H1 (cell line): Measurements from ENCODE around the gene ZNF366. TPM values are rescaled to one million over a fixed set of nuclear protein-coding genes. Genes with fewer than 3 reads are reported as not detected.

ENCODE experiments used
- CTCF ChIA-PET: fragments of 300-600 bp; sonication (Branson Sonifier 250); formaldehyde crosslinking; loops from one replicate; lab custom pipeline; 2021; ENCODE audit not compliant: partially characterized antibody; lab: Charles Lee
- POLR2A ChIA-PET: fragments of 300-600 bp; sonication (Branson Sonifier 250); formaldehyde crosslinking; loops from one replicate; lab custom pipeline; 2021; ENCODE audit warnings: inconsistent platforms; ENCODE audit not compliant: partially characterized antibody; lab: Charles Lee
- DNase-seq, 2 experiments: peaks; one replicate each; pipeline versions ENCODE4 v3.0.0 to v3.0.0-alpha.2; 2010 to 2022; ENCODE audit warnings: low spot score in 2 of 2, low read depth in 1 of 2, mixed read lengths in 1 of 2
- FAIRE-seq: peaks from 2 replicates; lab custom pipeline; 2011; peaks lifted over from hg19 to GRCh38; lab: Jason Lieb, UNC
- H2AFZ ChIP-seq: 2 replicates; pipeline ENCODE4 v1.8.1; 2012; ENCODE audit warnings: low read length, inconsistent platforms
- H2AK5ac ChIP-seq: 2 replicates; pipeline ENCODE4 v1.6.1; 2013; ENCODE audit warnings: low read depth, low read length
- H2BK120ac ChIP-seq: replicated peaks from 2 replicates; pipeline ENCODE3; 2013; ENCODE audit warnings: low read depth, low read length, inconsistent platforms
- H2BK12ac ChIP-seq: 2 replicates; pipeline ENCODE4 v1.6.1; 2013; ENCODE audit warnings: low read depth, low read length
- H2BK15ac ChIP-seq: 2 replicates; pipeline ENCODE4 v1.6.1; 2013; ENCODE audit warnings: low read length
- H2BK20ac ChIP-seq: 2 replicates; pipeline ENCODE4 v1.6.1; 2013; ENCODE audit warnings: low read length
- H2BK5ac ChIP-seq: 2 replicates; pipeline ENCODE4 v1.6.1; 2013; ENCODE audit warnings: low read depth, low read length
- H3K14ac ChIP-seq: 2 replicates; pipeline ENCODE4 v1.6.1; 2013; ENCODE audit warnings: inconsistent platforms; ENCODE audit not compliant: insufficient read length
- H3K18ac ChIP-seq: 2 replicates; pipeline ENCODE4 v1.6.1; 2013; ENCODE audit warnings: low read length; ENCODE audit errors: extremely low read depth
- H3K23ac ChIP-seq: 2 replicates; pipeline ENCODE4 v1.6.1; 2013; ENCODE audit warnings: inconsistent platforms; ENCODE audit not compliant: insufficient read length
- H3K23me2 ChIP-seq: 2 replicates; pipeline ENCODE4 v1.6.1; 2013; ENCODE audit warnings: low read depth, low read length
- H3K27ac ChIP-seq: 2 replicates; pipeline ENCODE4 v1.6.1; 2011; ENCODE audit warnings: low read depth, low read length, inconsistent platforms
- H3K27me3 ChIP-seq, 4 experiments: replicated peaks in 1 of 4; 1 replicate in 1 of 4; 2 replicates in 3 of 4; pipeline versions ENCODE4 v1.6.1 to v1.8.1; 2011 to 2013; ENCODE audit warnings: low read length in 3 of 4, mild to moderate bottlenecking in 3 of 4, inconsistent platforms in 2 of 4, mixed read lengths in 2 of 4, moderate library complexity in 1 of 4; ENCODE audit not compliant: control insufficient read depth in 3 of 4, insufficient read depth in 3 of 4; ENCODE audit errors: extremely low read depth in 1 of 4
- H3K36me3 ChIP-seq, 4 experiments: 2 replicates each; pipeline versions ENCODE4 v1.6.1 to v1.8.1; 2011 to 2013; ENCODE audit warnings: mild to moderate bottlenecking in 4 of 4, low read length in 3 of 4, moderate library complexity in 2 of 4, control low read depth in 1 of 4, inconsistent platforms in 1 of 4; ENCODE audit not compliant: insufficient read depth in 4 of 4, control insufficient read depth in 2 of 4
- H3K4ac ChIP-seq: replicated peaks from 2 replicates; pipeline ENCODE3; 2013; ENCODE audit warnings: low read length, low read depth, mixed read lengths, inconsistent platforms; ENCODE audit not compliant: insufficient read length
- H3K4me1 ChIP-seq, 4 experiments: replicated peaks in 1 of 4; 1 replicate in 1 of 4; 2 replicates in 3 of 4; pipeline versions ENCODE4 v1.6.1 to v1.8.1; 2011 to 2013; ENCODE audit warnings: low read length in 3 of 4, inconsistent platforms in 2 of 4, mixed read lengths in 1 of 4; ENCODE audit not compliant: insufficient read depth in 4 of 4, control insufficient read depth in 3 of 4
- H3K4me2 ChIP-seq, 2 experiments: 2 replicates each; pipeline versions ENCODE4 v1.6.1 to v1.8.1; 2011 to 2013; ENCODE audit warnings: low read depth in 2 of 2, low read length in 2 of 2, control low read depth in 1 of 2, inconsistent platforms in 1 of 2, mild to moderate bottlenecking in 1 of 2; ENCODE audit not compliant: insufficient read depth in 1 of 2
- H3K4me3 ChIP-seq, 4 experiments: fragments of 200-600, 300-600 bp in 1 of 4; sonication (generic), shearing (Covaris generic), sonication (Bioruptor Twin) in 1 of 4; 2 replicates each; pipeline versions ENCODE4 v1.5.1 to v1.8.1; 2011 to 2016; ENCODE audit warnings: low read length in 4 of 4, low read depth in 3 of 4, control low read depth in 2 of 4, inconsistent platforms in 2 of 4, mild to moderate bottlenecking in 2 of 4, mixed read lengths in 1 of 4, moderate library complexity in 1 of 4; ENCODE audit not compliant: insufficient read depth in 2 of 4; ENCODE audit errors: extremely low read depth in 1 of 4
- H3K56ac ChIP-seq: replicated peaks from 2 replicates; pipeline ENCODE3; 2013; ENCODE audit warnings: low read depth, mild to moderate bottlenecking, mixed read lengths, low read length, inconsistent platforms; ENCODE audit not compliant: insufficient read length
- H3K79me1 ChIP-seq: 2 replicates; pipeline ENCODE4 v1.6.1; 2013; ENCODE audit warnings: low read depth, low read length, control low read depth
- H3K79me2 ChIP-seq, 2 experiments: 2 replicates each; pipeline versions ENCODE4 v1.6.1 to v1.8.1; 2012 to 2013; ENCODE audit warnings: low read length in 2 of 2, mild to moderate bottlenecking in 2 of 2, inconsistent platforms in 1 of 2; ENCODE audit not compliant: insufficient read depth in 2 of 2, control insufficient read depth in 1 of 2
- H3K9ac ChIP-seq, 4 experiments: replicated peaks in 1 of 4; 1 replicate in 1 of 4; 2 replicates in 3 of 4; pipeline versions ENCODE4 v1.6.1 to v1.8.1; 2011 to 2013; ENCODE audit warnings: low read depth in 3 of 4, low read length in 3 of 4, control low read depth in 2 of 4, mild to moderate bottlenecking in 2 of 4, moderate library complexity in 2 of 4, inconsistent platforms in 1 of 4; ENCODE audit errors: extremely low read depth in 1 of 4
- H3K9me3 ChIP-seq, 2 experiments: 2 replicates each; pipeline versions ENCODE4 v1.6.1 to v1.8.1; 2012 to 2013; ENCODE audit warnings: mild to moderate bottlenecking in 2 of 2, moderate library complexity in 2 of 2, control low read depth in 1 of 2, inconsistent platforms in 1 of 2, low read depth in 1 of 2, low read length in 1 of 2, mixed read lengths in 1 of 2; ENCODE audit not compliant: insufficient read depth in 2 of 2
- H4K20me1 ChIP-seq, 2 experiments: replicated peaks in 1 of 2; 2 replicates each; pipeline versions ENCODE3 to v1.8.1; 2011 to 2013; ENCODE audit warnings: inconsistent platforms in 2 of 2, low read length in 2 of 2, mild to moderate bottlenecking in 1 of 2; ENCODE audit not compliant: insufficient read depth in 2 of 2, control insufficient read depth in 1 of 2
- H4K5ac ChIP-seq: 2 replicates; pipeline ENCODE4 v1.6.1; 2013; ENCODE audit warnings: low read length, low read depth, mixed read lengths, inconsistent platforms; ENCODE audit not compliant: insufficient read length
- H4K8ac ChIP-seq: 2 replicates; pipeline ENCODE4 v1.8.0; 2013; ENCODE audit warnings: mild to moderate bottlenecking, moderate library complexity, low read length, inconsistent platforms; ENCODE audit not compliant: insufficient read depth; ENCODE audit errors: extremely low read depth
- H4K91ac ChIP-seq: replicated peaks from 2 replicates; pipeline ENCODE3; 2013; ENCODE audit warnings: low read length, mixed read lengths, inconsistent platforms; ENCODE audit not compliant: insufficient read length
- CBX5 ChIP-seq: fragments of 300-800, 300-1000 bp; sonication (generic); IDR thresholded peaks from 2 replicates; pipeline ENCODE4 v1.7.1; 2016; ENCODE audit warnings: antibody characterized with exemption, low read length, low read depth
- RBBP5 ChIP-seq: IDR thresholded peaks from 2 replicates; pipeline ENCODE4 v1.7.1; 2012; ENCODE audit warnings: low read depth, mild to moderate bottlenecking, inconsistent platforms, low read length, moderate library complexity, borderline replicate concordance
- WGBS, 2 experiments: shearing (Covaris generic) in 1 of 2; methylation state at CpG; one replicate each; pipeline versions ENCODE4 v1.1.6 to v1.1.7; 2013 to 2015; ENCODE audit warnings: low lambda C conversion rate in 2 of 2, mixed read lengths in 2 of 2, inconsistent platforms in 1 of 2, low coverage in 1 of 2, missing lambda C conversion rate in 1 of 2; ENCODE audit not compliant: insufficient replicate concordance in 2 of 2, insufficient coverage in 1 of 2, insufficient read length in 1 of 2; ENCODE audit errors: extremely low coverage in 1 of 2, missing lambda C conversion rate in 1 of 2; 5-methylcytosine and 5-hydroxymethylcytosine counted together
- polyA plus RNA-seq, 7 experiments: library from polyadenylated mRNA; depleted of rRNA in 3 of 7; stranded (reverse) in 5 of 7; unstranded in 2 of 7; fragments of >200 nt in 5 of 7; fragments of 200-250 nt in 2 of 7; gene quantifications; 1 replicate in 5 of 7; 2 replicates in 1 of 7; 4 replicates in 1 of 7; pipeline versions ENCODE4 v1.2.1 to v1.2.3, GENCODE V29; 2011 to 2013; ENCODE audit warnings: missing spikeins in 2 of 7, mixed read lengths in 2 of 7
- total RNA-seq: library from RNA; stranded (reverse); fragmentation: NEBNext Ultra II Directional; extraction: Animal tissue kit (Norgen Biotek cat#: 25700); gene quantifications from 2 replicates; pipeline ENCODE4 v1.2.1, GENCODE V29; 2021

The ZNF366 gene
- total and polyA plus RNA-seq, 2 of the 8 experiments (the other 6 are each of a cell fraction or from before 2014, with no cell fraction given), result not detected

GRCh38 chr5:72478684-72479083, 28.5 kb downstream of the ZNF366 start:
- Histone ChIP-seq H4K5ac (no peak overlapping the region), H3K23ac (no peak overlapping the region), H3K79me2 (no peaks in the 10 kb centered on the region), H2AFZ (no peak overlapping the region), H3K4ac (no peak overlapping the region), H3K79me1 (no peaks in the 10 kb centered on the region), H2BK5ac (no peak overlapping the region), H2AK5ac (no peak overlapping the region), H3K56ac (no peak overlapping the region), H4K91ac (no peak overlapping the region), H2BK20ac (no peak overlapping the region), H3K4me3 (no peak overlapping the region), H3K14ac (no peak overlapping the region), H3K27ac (no peak overlapping the region), H3K36me3 (no peaks in the 10 kb centered on the region), H4K20me1 (no peaks in the 10 kb centered on the region), H2BK15ac (no peak overlapping the region), H3K4me1 (no peaks in the 10 kb centered on the region), H3K4me2 (no peak overlapping the region), H3K9me3 (no peaks in the 10 kb centered on the region), H3K27me3 (no peaks in the 10 kb centered on the region), H2BK12ac (no peak overlapping the region), H2BK120ac (no peak overlapping the region), H3K23me2 (no peaks in the 10 kb centered on the region), H3K18ac (no peak overlapping the region), H3K9ac (no peak overlapping the region)
- POLR2A ChIA-PET, result no interaction called here
- CTCF ChIA-PET, result interaction anchor here (0.7 to 1.9 kb wide), 4 partner anchors 10 to 76 kb away, joined by 3 to 6 read pairs (median 4); no protein-coding TSS in a partner anchor
- FAIRE-seq (no peak), DNase-seq (no peak)
- 100% methylated on average over 1 of the region's 1 CpG; no CpG with 5 or more reads in 1 of the 2 experiments for WGBS, 2 experiments
- TF ChIP-seq RBBP5, result no peak
- no peak for TF ChIP-seq CBX5
- TF ChIP-seq, all 59 proteins: peak for 0
- no peak overlapping the region for H4K8ac ChIP-seq
